Upper lobe of right lung (tissue), 1 donor: ENCODE data around the gene PAK5. TPM values are rescaled to one million over a fixed set of nuclear protein-coding genes. Genes with fewer than 3 reads are reported as not detected.

ENCODE experiments used
- ATAC-seq: fragments of 200-7000 bp; cut with Tn5 transposase; one replicate; pipeline ENCODE4 v1.9.1; 2020; ENCODE audit warnings: mild to moderate bottlenecking, moderate library complexity
- DNase-seq: peaks from one replicate; pipeline ENCODE4 v3.0.0-alpha.2; 2020
- H3K27ac ChIP-seq: fragments of 200-600 bp; one replicate; pipeline ENCODE4 v1.8.0; 2022
- H3K27me3 ChIP-seq: fragments of 200-600 bp; one replicate; pipeline ENCODE4 v1.8.0; 2022; ENCODE audit warnings: mild to moderate bottlenecking
- H3K36me3 ChIP-seq: fragments of 200-600 bp; one replicate; pipeline ENCODE4 v1.8.0; 2022
- H3K4me1 ChIP-seq: fragments of 200-600 bp; one replicate; pipeline ENCODE4 v1.8.0; 2022
- H3K4me3 ChIP-seq: fragments of 200-600 bp; one replicate; pipeline ENCODE4 v1.8.0; 2022; ENCODE audit warnings: mild to moderate bottlenecking
- H3K9me3 ChIP-seq: fragments of 200-600 bp; one replicate; pipeline ENCODE4 v1.8.0; 2022
- CTCF ChIP-seq: fragments of 200-600 bp; IDR thresholded peaks from one replicate; pipeline ENCODE4 v1.8.0; 2022; ENCODE audit warnings: antibody characterized with exemption
- intact Hi-C: fragments of 100-400 bp; cut with DNase I; formaldehyde crosslinking; loops from one replicate; pipeline ENCODE4 v1.11.0; 2022
- total RNA-seq: library from RNA; stranded (reverse); fragmentation: NEBNext Ultra II Directional; extraction: Animal tissue kit (Norgen Biotek cat#: 25700); gene quantifications from one replicate; pipeline ENCODE4 v1.2.1, GENCODE V29; 2021
- donor health status: DM: no; HTN: yes; CAD: no; lungs with severe emphysema.

Gene PAK5
- total RNA-seq, 1 donor from 2014 or later: 0.35 TPM

- no peaks in the 10 kb centered on the region for H3K4me1 ChIP-seq
- no peak overlapping the region for H3K4me3 ChIP-seq
- no peaks in the 10 kb centered on the region for H3K36me3 ChIP-seq
- no peak for DNase-seq
- no peaks in the 10 kb centered on the region for H3K27me3 ChIP-seq
- no peak for TF ChIP-seq CTCF
- ATAC-seq: no peak
- intact Hi-C loops: no loop called here
- H3K27ac ChIP-seq: no peak overlapping the region
- H3K9me3 ChIP-seq: no peaks in the 10 kb centered on the region
These were observed 128.2 kb downstream of the PAK5 start for GRCh38 chr20:9710685-9711084.

GRCh38 chr20:9705722-9706476 is 133.0 kb downstream of the PAK5 start:
- no peak for DNase-seq
- Histone ChIP-seq H3K4me1 (no peaks in the 10 kb centered on the region), H3K36me3 (no peaks in the 10 kb centered on the region), H3K27me3 (no peaks in the 10 kb centered on the region), H3K27ac (no peak overlapping the region), H3K9me3 (no peaks in the 10 kb centered on the region), H3K4me3 (no peak overlapping the region)
- TF ChIP-seq CTCF: no peak
- intact Hi-C loops: no loop called here
- no peak for ATAC-seq

DNA sequence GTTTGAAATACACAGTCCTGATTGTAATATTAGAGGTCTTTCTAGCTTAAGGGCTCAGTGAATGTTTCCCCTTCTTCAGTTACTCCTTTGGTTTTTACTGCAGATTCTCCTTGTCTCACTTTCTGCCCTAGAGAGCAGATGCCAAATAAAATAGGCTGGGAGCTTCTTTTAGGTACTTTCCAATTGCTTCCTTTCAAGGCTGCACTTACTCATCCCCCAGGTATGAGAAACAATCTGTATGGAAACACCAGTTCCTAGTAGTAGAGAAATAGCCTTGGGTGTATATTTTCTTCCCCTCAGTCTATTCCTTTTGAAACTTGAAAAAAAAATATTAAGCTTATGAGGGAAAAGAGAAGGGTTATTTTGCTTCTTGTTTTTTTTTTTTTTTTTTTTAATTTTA is 139.7 kb downstream of the PAK5 start:
- TF ChIP-seq CTCF: no peak
- no peaks in the 10 kb centered on the region for H3K4me1 ChIP-seq
- no peak for ATAC-seq

DNA sequence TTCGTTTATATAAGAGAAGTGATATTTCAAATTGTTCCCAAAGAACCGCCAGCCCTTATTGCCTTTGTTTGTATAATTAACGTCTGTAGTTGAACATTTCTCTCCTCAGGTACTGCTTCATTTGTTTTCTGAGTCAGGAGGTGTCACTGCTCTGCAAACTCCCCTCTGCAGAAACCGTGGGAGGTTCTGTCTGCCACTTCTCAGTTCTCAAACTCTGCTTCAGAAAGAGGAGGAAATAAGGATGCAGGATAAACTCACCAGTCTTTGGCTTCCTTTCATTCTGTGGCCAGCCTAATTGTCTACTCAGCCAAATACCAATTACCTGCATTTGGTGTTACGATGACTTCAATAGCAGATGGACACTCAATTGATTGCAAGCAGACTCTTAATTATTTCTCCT is 149.8 kb downstream of the PAK5 start:
- Histone ChIP-seq H3K4me3 (no peak overlapping the region), H3K4me1 (no peaks in the 10 kb centered on the region), H3K36me3 (no peaks in the 10 kb centered on the region), H3K27me3 (no peaks in the 10 kb centered on the region), H3K9me3 (no peaks in the 10 kb centered on the region), H3K27ac (no peak overlapping the region)
- ATAC-seq (no peak), DNase-seq (no peak)
- no peak for TF ChIP-seq CTCF
- intact Hi-C loops: no loop called here

More for the DNA sequence above, 139.7 kb downstream of the PAK5 start:
- Histone ChIP-seq H3K9me3 (no peaks in the 10 kb centered on the region), H3K27me3 (no peaks in the 10 kb centered on the region), H3K27ac (no peak overlapping the region), H3K36me3 (no peaks in the 10 kb centered on the region), H3K4me3 (no peak overlapping the region)
- no peak for DNase-seq
- intact Hi-C loops: no loop called here

- intact Hi-C loops: no loop called here
- no peaks in the 10 kb centered on the region for H3K36me3 ChIP-seq
- DNase-seq (no peak), ATAC-seq (no peak)
- no peak for TF ChIP-seq CTCF
- H3K27me3 ChIP-seq: no peaks in the 10 kb centered on the region
- H3K9me3 ChIP-seq: no peaks in the 10 kb centered on the region
- no peak overlapping the region for H3K27ac ChIP-seq
- no peaks in the 10 kb centered on the region for H3K4me1 ChIP-seq
- H3K4me3 ChIP-seq: no peak overlapping the region
These were observed 152.0 kb downstream of the PAK5 start for GRCh38 chr20:9686866-9687265.

GRCh38 chr20:9686455-9686854 is 152.4 kb downstream of the PAK5 start:
- Histone ChIP-seq H3K4me3 (no peak overlapping the region), H3K9me3 (no peaks in the 10 kb centered on the region), H3K27ac (no peak overlapping the region), H3K4me1 (no peaks in the 10 kb centered on the region), H3K36me3 (no peaks in the 10 kb centered on the region), H3K27me3 (no peaks in the 10 kb centered on the region)
- no peak for TF ChIP-seq CTCF
- no peak for ATAC-seq
- intact Hi-C loops: no loop called here
- no peak for DNase-seq
